GM18517 (cell line): ENCODE results near the gene PRR4.

ENCODE experiments used
- ATAC-seq: cut with Tn5 transposase; IDR thresholded peaks from one replicate; pipeline ENCODE4 v1.9.1; 2021; ENCODE audit warnings: mild to moderate bottlenecking, moderate library complexity; ENCODE audit not compliant: unreplicated experiment

The PRR4 gene

GRCh38 chr12:10849425-10849878, at the start of gene PRR4:
PRR4 (minus strand) TSS chr12:10849475; CDS start chr12:10849437, 38 bp downstream.
- ATAC-seq, result no peak

- ATAC-seq, result no peak
These were observed 47.6 kb upstream of the PRR4 start for GRCh38 chr12:10896854-10897253.

GRCh38 chr12:10891937-10892336, 42.7 kb upstream of the PRR4 start:
- ATAC-seq, result no peak

- ATAC-seq, result no peak
These were observed 40.0 kb upstream of the PRR4 start for GRCh38 chr12:10889226-10889625.

GRCh38 chr12:10884086-10884725, 34.9 kb upstream of the PRR4 start, which contains the start of gene PRH1:
PRH1 (minus strand) TSS chr12:10884255; CDS start chr12:10884217, 38 bp downstream.
- no peak for ATAC-seq

- no peak for ATAC-seq
These were observed 24.1 kb upstream of the PRR4 start for GRCh38 chr12:10873378-10873777.

GRCh38 chr12:10867381-10867780, 18.1 kb upstream of the PRR4 start:
- ATAC-seq, result no peak

GRCh38 chr12:10863512-10864218, 14.4 kb upstream of the PRR4 start:
- ATAC-seq, result no peak

- no peak for ATAC-seq
These were observed 12.1 kb upstream of the PRR4 start for GRCh38 chr12:10861366-10861765.

- no peak for ATAC-seq
These were observed 6.5 kb upstream of the PRR4 start for GRCh38 chr12:10855807-10856206.

GRCh38 chr12:10853776-10854175, 4.5 kb upstream of the PRR4 start:
- no peak for ATAC-seq

GRCh38 chr12:10851243-10851858, 2.1 kb upstream of the PRR4 start:
- ATAC-seq, result no peak

- no peak for ATAC-seq
These were observed 1.5 kb downstream of the PRR4 start for GRCh38 chr12:10847744-10848143.

- ATAC-seq, result no peak
These were observed 6.4 kb downstream of the PRR4 start for GRCh38 chr12:10842862-10843261.

- no peak for ATAC-seq
These were observed 10.8 kb downstream of the PRR4 start for GRCh38 chr12:10838461-10838860.

GRCh38 chr12:10829994-10830393, 19.3 kb downstream of the PRR4 start:
- ATAC-seq, result no peak

GRCh38 chr12:10826258-10826657, 23.0 kb downstream of the PRR4 start, which contains the start of gene TAS2R10:
TAS2R10 (minus strand) TSS chr12:10826358; CDS start chr12:10826269, 89 bp downstream.
- ATAC-seq, result no peak

GRCh38 chr12:10824957-10825356, 24.3 kb downstream of the PRR4 start:
- ATAC-seq, result no peak

- no peak for ATAC-seq
These were observed 37.3 kb downstream of the PRR4 start for GRCh38 chr12:10811883-10812536.

- ATAC-seq, result no peak
These were observed 39.2 kb downstream of the PRR4 start, which contains the start of gene TAS2R9 for GRCh38 chr12:10810068-10810467. TAS2R9 (minus strand) TSS chr12:10810168; CDS start chr12:10810075, 93 bp downstream.

- no peak for ATAC-seq
These were observed 42.1 kb downstream of the PRR4 start, which contains the start of gene TAS2R8 for GRCh38 chr12:10807186-10807585. TAS2R8 (minus strand) TSS chr12:10807286; CDS start chr12:10806980, 306 bp downstream.
